Duodenal mucosa (tissue), 2 donors: ENCODE data around the gene MED29.

Experiments used
- H3K27ac ChIP-seq: one replicate; pipeline ENCODE4 v1.7.0; 2013; ENCODE audit warnings: low read depth, low read length
- H3K27me3 ChIP-seq, 2 donors: one replicate each; pipeline ENCODE4 v1.7.0; 2013; ENCODE audit warnings: low read length in 2 of 2, control low read depth in 1 of 2; ENCODE audit not compliant: insufficient read depth in 2 of 2, control insufficient read depth in 1 of 2
- H3K36me3 ChIP-seq, 2 donors: one replicate each; pipeline ENCODE4 v1.7.0; 2013; ENCODE audit warnings: low read length in 2 of 2, control low read depth in 1 of 2; ENCODE audit not compliant: insufficient read depth in 2 of 2, control insufficient read depth in 1 of 2
- H3K4me1 ChIP-seq, 2 donors: one replicate each; pipeline ENCODE4 v1.7.0; 2013; ENCODE audit warnings: low read length in 2 of 2, control low read depth in 1 of 2; ENCODE audit not compliant: insufficient read depth in 2 of 2, control insufficient read depth in 1 of 2
- H3K4me3 ChIP-seq, 2 donors: one replicate each; pipeline ENCODE4 v1.7.0; 2013; ENCODE audit warnings: low read length in 2 of 2, low read depth in 1 of 2
- H3K9ac ChIP-seq, 2 donors: one replicate each; pipeline ENCODE4 v1.7.0; 2013; ENCODE audit warnings: low read length in 2 of 2, low read depth in 1 of 2
- H3K9me3 ChIP-seq, 2 donors: one replicate each; pipeline ENCODE4 v1.7.0; 2013; ENCODE audit warnings: low read length in 2 of 2, control low read depth in 1 of 2; ENCODE audit not compliant: control insufficient read depth in 1 of 2

The MED29 gene

GRCh38 chr19:39381910-39382611, 9.1 kb upstream of the MED29 start:
- no peaks in the 10 kb centered on the region for H3K9me3 ChIP-seq
- H3K27ac ChIP-seq, result no peak overlapping the region
- H3K36me3 ChIP-seq, result peaks cover 66 to 91% of the 10 kb centered on the region in 2 donors
- no peaks in the 10 kb centered on the region for H3K27me3 ChIP-seq
- no peaks in the 10 kb centered on the region for H3K4me1 ChIP-seq
- no peak overlapping the region for H3K4me3 ChIP-seq
- H3K9ac ChIP-seq, result no peak overlapping the region

- H3K36me3 ChIP-seq, result peaks cover 61 to 88% of the 10 kb centered on the region in 2 donors
Measured at GRCh38 chr19:39382991-39383828, 8.0 kb upstream of the MED29 start.

GRCh38 chr19:39384839-39385568, 6.2 kb upstream of the MED29 start:
- Histone ChIP-seq H3K27ac (no peak overlapping the region), H3K9ac (no peak overlapping the region), H3K4me3 (no peak overlapping the region), H3K27me3 (no peaks in the 10 kb centered on the region), H3K36me3 (peaks cover 60 to 82% of the 10 kb centered on the region in 2 donors), H3K4me1 (peaks cover 5% of the 10 kb centered on the region in 2 donors), H3K9me3 (no peaks in the 10 kb centered on the region)

More at GRCh38 chr19:39382991-39383828, 8.0 kb upstream of the MED29 start:
- Histone ChIP-seq H3K9me3 (no peaks in the 10 kb centered on the region), H3K27me3 (no peaks in the 10 kb centered on the region), H3K4me3 (no peak overlapping the region), H3K4me1 (no peaks in the 10 kb centered on the region), H3K9ac (no peak overlapping the region), H3K27ac (no peak overlapping the region)

- H3K4me3 ChIP-seq, result no peak overlapping the region
- peaks cover 10 to 13% of the 10 kb centered on the region in 2 donors for H3K4me1 ChIP-seq
- H3K27me3 ChIP-seq, result no peaks in the 10 kb centered on the region
- no peak overlapping the region for H3K27ac ChIP-seq
- H3K9me3 ChIP-seq, result no peaks in the 10 kb centered on the region
- H3K36me3 ChIP-seq, result peaks cover 56 to 73% of the 10 kb centered on the region in 2 donors
- no peak overlapping the region for H3K9ac ChIP-seq
Measured at GRCh38 chr19:39385629-39386411, 5.4 kb upstream of the MED29 start.

- no peaks in the 10 kb centered on the region for H3K9me3 ChIP-seq
- peaks cover 10 to 15% of the 10 kb centered on the region in 2 donors for H3K4me1 ChIP-seq
- no peak overlapping the region for H3K27ac ChIP-seq
- peaks cover 48 to 66% of the 10 kb centered on the region in 2 donors for H3K36me3 ChIP-seq
- H3K9ac ChIP-seq, result no peak overlapping the region
- H3K27me3 ChIP-seq, result no peaks in the 10 kb centered on the region
- no peak overlapping the region for H3K4me3 ChIP-seq
Measured at GRCh38 chr19:39386557-39386956, 4.6 kb upstream of the MED29 start.

GRCh38 chr19:39388657-39389056, 2.5 kb upstream of the MED29 start:
- H3K27me3 ChIP-seq, result no peaks in the 10 kb centered on the region
- peaks cover 16 to 26% of the 10 kb centered on the region in 2 donors for H3K4me1 ChIP-seq
- no peak overlapping the region for H3K4me3 ChIP-seq
- no peak overlapping the region for H3K27ac ChIP-seq
- no peak overlapping the region for H3K9ac ChIP-seq
- H3K36me3 ChIP-seq, result peaks cover 41 to 49% of the 10 kb centered on the region in 2 donors
- no peaks in the 10 kb centered on the region for H3K9me3 ChIP-seq

- Histone ChIP-seq H3K27me3 (no peaks in the 10 kb centered on the region), H3K36me3 (peaks cover 33 to 51% of the 10 kb centered on the region in 2 donors), H3K4me3 (peak overlapping the region; percentile 94 to 96), H3K9me3 (no peaks in the 10 kb centered on the region), H3K27ac (no peak overlapping the region), H3K4me1 (peaks cover 16 to 26% of the 10 kb centered on the region in 2 donors), H3K9ac (peak overlapping the region; percentile 99 to 100)
Measured at GRCh38 chr19:39389631-39390414, 1.4 kb upstream of the MED29 start.

GRCh38 chr19:39390451-39390750, 777 bp upstream of the MED29 start:
- Histone ChIP-seq H3K27me3 (no peaks in the 10 kb centered on the region), H3K9ac (peak overlapping the region; percentile 99 to 100), H3K9me3 (no peaks in the 10 kb centered on the region), H3K4me1 (peaks cover 16 to 26% of the 10 kb centered on the region in 2 donors), H3K36me3 (peaks cover 33 to 51% of the 10 kb centered on the region in 2 donors), H3K27ac (peak overlapping the region; percentile 98), H3K4me3 (peak overlapping the region; percentile 94 to 96)
